GM21717 (cell line): Measurements from ENCODE around the gene EVA1A.

Source experiments
- ATAC-seq: cut with Tn5 transposase; IDR thresholded peaks from one replicate; pipeline ENCODE4 v1.9.1; 2021; ENCODE audit warnings: mild to moderate bottlenecking, moderate library complexity; ENCODE audit not compliant: unreplicated experiment

EVA1A gene

GRCh38 chr2:75592030-75592429 lies 31.3 kb upstream of the EVA1A start:
- ATAC-seq: no peak

- ATAC-seq: no peak
These were observed 28.8 kb upstream of the EVA1A start for GRCh38 chr2:75589391-75590105.

GRCh38 chr2:75587954-75588587 lies 27.3 kb upstream of the EVA1A start:
- no peak for ATAC-seq

GRCh38 chr2:75586971-75587370 lies 26.2 kb upstream of the EVA1A start:
- ATAC-seq: no peak

GRCh38 chr2:75582840-75583239 lies 22.1 kb upstream of the EVA1A start:
- ATAC-seq: no peak

- no peak for ATAC-seq
These were observed 19.9 kb upstream of the EVA1A start for GRCh38 chr2:75580606-75581005.

- no peak for ATAC-seq
These were observed 19.4 kb upstream of the EVA1A start for GRCh38 chr2:75580156-75580555.

GRCh38 chr2:75579186-75579585 lies 18.4 kb upstream of the EVA1A start:
- ATAC-seq: no peak

- ATAC-seq: no peak
These were observed 16.5 kb upstream of the EVA1A start for GRCh38 chr2:75577280-75577679.

- ATAC-seq: no peak
These were observed 13.4 kb upstream of the EVA1A start for GRCh38 chr2:75574106-75574505.

GRCh38 chr2:75573145-75573878 lies 12.6 kb upstream of the EVA1A start:
- ATAC-seq: no peak

- ATAC-seq: no peak
These were observed 11.1 kb upstream of the EVA1A start for GRCh38 chr2:75571730-75572430.

- no peak for ATAC-seq
These were observed 10.4 kb upstream of the EVA1A start for GRCh38 chr2:75570948-75571729.

GRCh38 chr2:75570024-75570947 lies 9.5 kb upstream of the EVA1A start:
- ATAC-seq: no peak

GRCh38 chr2:75569546-75569945 lies 8.8 kb upstream of the EVA1A start:
- no peak for ATAC-seq

- no peak for ATAC-seq
These were observed 7.4 kb upstream of the EVA1A start for GRCh38 chr2:75568174-75568573.

GRCh38 chr2:75565472-75566462 lies 5.0 kb upstream of the EVA1A start:
- ATAC-seq: no peak

- no peak for ATAC-seq
These were observed 4.1 kb upstream of the EVA1A start for GRCh38 chr2:75564713-75565359.
